A204.1 (cell line): ENCODE results near the gene S100A7A.
A peak's percentile ranks its signal among the peaks of the same experiment; 100 is the strongest.
"Not testable (repeated sequence)": the region's sequence is repeated elsewhere in the genome, so short reads cannot be mapped to it uniquely, and the experiment has no call there.

Source experiments
- FAIRE-seq: peaks from 2 replicates; lab custom pipeline; 2012; peaks lifted over from hg19 to GRCh38; lab: Jason Lieb, UNC

S100A7A gene

GRCh38 chr1:153395776-153396175 lies 20.5 kb upstream of the S100A7A start:
- no peak for FAIRE-seq

GRCh38 chr1:153396461-153396860 lies 19.9 kb upstream of the S100A7A start:
- FAIRE-seq, result no peak

- no peak for FAIRE-seq
Measured at GRCh38 chr1:153397051-153397923, 19.0 kb upstream of the S100A7A start.

- no peak for FAIRE-seq
Measured at GRCh38 chr1:153397924-153398651, 18.2 kb upstream of the S100A7A start.

- no peak for FAIRE-seq
Measured at GRCh38 chr1:153399401-153400055, 16.8 kb upstream of the S100A7A start.

GRCh38 chr1:153400244-153400643 lies 16.1 kb upstream of the S100A7A start:
- FAIRE-seq, result no peak

- FAIRE-seq, result no peak
Measured at GRCh38 chr1:153401461-153401860, 14.9 kb upstream of the S100A7A start.

- FAIRE-seq, result no peak
Measured at GRCh38 chr1:153402226-153402625, 14.1 kb upstream of the S100A7A start.

GRCh38 chr1:153403421-153404085 lies 12.8 kb upstream of the S100A7A start:
- no peak for FAIRE-seq

- FAIRE-seq, result no peak
Measured at GRCh38 chr1:153404086-153404635, 12.2 kb upstream of the S100A7A start.

GRCh38 chr1:153404768-153405167 lies 11.6 kb upstream of the S100A7A start:
- FAIRE-seq, result no peak

- FAIRE-seq, result not testable (repeated sequence)
Measured at GRCh38 chr1:153405825-153406599, 10.3 kb upstream of the S100A7A start.

- FAIRE-seq, result not testable (repeated sequence)
Measured at GRCh38 chr1:153407274-153407673, 9.0 kb upstream of the S100A7A start.

- not testable (repeated sequence) for FAIRE-seq
Measured at GRCh38 chr1:153413961-153414360, 2.4 kb upstream of the S100A7A start.

GRCh38 chr1:153417136-153417888 lies 992 bp downstream of the S100A7A start:
- no peak for FAIRE-seq

- FAIRE-seq, result not testable (repeated sequence)
Measured at GRCh38 chr1:153418758-153419435, 2.6 kb downstream of the S100A7A start.

- FAIRE-seq, result not testable (repeated sequence)
Measured at GRCh38 chr1:153419436-153419793, 3.1 kb downstream of the S100A7A start.

- FAIRE-seq, result no peak
Measured at GRCh38 chr1:153420306-153420705, 4.0 kb downstream of the S100A7A start.

GRCh38 chr1:153422450-153423068 lies 6.2 kb downstream of the S100A7A start:
- FAIRE-seq, result peak; percentile 16
